DND-41 (cell line): Measurements from ENCODE around the gene FADS2.
A peak's percentile ranks its signal among the peaks of the same experiment; 100 is the strongest.

Source experiments
- ATAC-seq: fragments of 200-7000 bp; cut with Tn5 transposase; 3 replicates; pipeline ENCODE4 v1.9.1; 2021; ENCODE audit warnings: low read depth; ENCODE audit not compliant: insufficient read depth
- DNase-seq: peaks from one replicate; pipeline ENCODE4 v3.0.0-alpha.2; 2020
- H2AFZ ChIP-seq: 2 replicates; pipeline ENCODE4 v1.6.0; 2012; ENCODE audit warnings: low read depth, low read length
- H3K27ac ChIP-seq: 2 replicates; pipeline ENCODE4 v1.5.1; 2012; ENCODE audit warnings: low read length, inconsistent platforms
- H3K27me3 ChIP-seq: fragments of 200-600 bp; sonication (generic); 2 replicates; pipeline ENCODE4 v1.6.0; 2012; ENCODE audit warnings: low read length, mild to moderate bottlenecking, inconsistent platforms; ENCODE audit not compliant: insufficient read depth, poor library complexity
- H3K36me3 ChIP-seq: 2 replicates; pipeline ENCODE4 v1.5.1; 2012; ENCODE audit warnings: low read length, inconsistent platforms; ENCODE audit not compliant: insufficient read depth
- H3K4me1 ChIP-seq: 2 replicates; pipeline ENCODE4 v1.5.1; 2012; ENCODE audit warnings: mild to moderate bottlenecking, low read length; ENCODE audit not compliant: insufficient read depth
- H3K4me2 ChIP-seq: 2 replicates; pipeline ENCODE4 v1.6.0; 2012; ENCODE audit warnings: mild to moderate bottlenecking, moderate library complexity, low read length, inconsistent platforms; ENCODE audit not compliant: insufficient read depth
- H3K4me3 ChIP-seq, 2 experiments: fragments of 200-600 bp in 1 of 2; shearing (Covaris generic) in 1 of 2; 2 replicates each; pipeline ENCODE4 v1.5.1; 2012 to 2016; ENCODE audit warnings: inconsistent platforms in 2 of 2, low read length in 2 of 2, mild to moderate bottlenecking in 2 of 2, low read depth in 1 of 2, moderate library complexity in 1 of 2
- H3K79me2 ChIP-seq: 2 replicates; pipeline ENCODE4 v1.6.0; 2012; ENCODE audit warnings: low read length, inconsistent platforms; ENCODE audit not compliant: insufficient read depth
- H3K9ac ChIP-seq: 2 replicates; pipeline ENCODE4 v1.6.0; 2012; ENCODE audit warnings: low read depth, mild to moderate bottlenecking, inconsistent platforms, low read length, moderate library complexity
- H3K9me3 ChIP-seq: 2 replicates; pipeline ENCODE4 v1.5.1; 2012; ENCODE audit warnings: low read length, moderate library complexity, mild to moderate bottlenecking, inconsistent platforms; ENCODE audit not compliant: insufficient read depth, severe bottlenecking
- H4K20me1 ChIP-seq: 2 replicates; pipeline ENCODE4 v1.6.0; 2012; ENCODE audit warnings: low read length; ENCODE audit not compliant: insufficient read depth
- EZH2 ChIP-seq: IDR thresholded peaks from 3 replicates; pipeline ENCODE4 v1.6.1; 2012; ENCODE audit warnings: borderline replicate concordance, low read depth, mild to moderate bottlenecking, moderate library complexity, low read length, inconsistent platforms; ENCODE audit not compliant: severe bottlenecking
- TF ChIP-seq, protein P1 (sequence below): IDR thresholded peaks from 2 replicates; pipeline ENCODE4 v1.5.1; 2012; ENCODE audit warnings: borderline replicate concordance, low read length, moderate library complexity, mild to moderate bottlenecking; ENCODE audit not compliant: poor library complexity, severe bottlenecking; ENCODE audit errors: extremely low read depth

The FADS2 gene

GRCh38 chr11:61828629-61829407, 718 bp downstream of the FADS2 start:
- DNase-seq (peak; percentile 75), ATAC-seq (peak; percentile 43)
- Histone ChIP-seq H3K9ac (peak overlapping the region; percentile 90), H3K4me1 (peaks cover 60% of the 10 kb centered on the region), H2AFZ (peak overlapping the region; percentile 50; the same call in 1 of the 2 replicates), H3K4me2 (peak overlapping the region; percentile 81), H3K9me3 (no peaks in the 10 kb centered on the region), H3K27me3 (no peaks in the 10 kb centered on the region), H3K79me2 (peaks cover 70% of the 10 kb centered on the region), H4K20me1 (peaks cover 41% of the 10 kb centered on the region), H3K36me3 (peaks cover 55% of the 10 kb centered on the region), H3K27ac (peak overlapping the region; percentile 99), H3K4me3 (peak overlapping the region; percentile 46 to 84)
- no peak for TF ChIP-seq EZH2
- TF ChIP-seq, protein P1, sequence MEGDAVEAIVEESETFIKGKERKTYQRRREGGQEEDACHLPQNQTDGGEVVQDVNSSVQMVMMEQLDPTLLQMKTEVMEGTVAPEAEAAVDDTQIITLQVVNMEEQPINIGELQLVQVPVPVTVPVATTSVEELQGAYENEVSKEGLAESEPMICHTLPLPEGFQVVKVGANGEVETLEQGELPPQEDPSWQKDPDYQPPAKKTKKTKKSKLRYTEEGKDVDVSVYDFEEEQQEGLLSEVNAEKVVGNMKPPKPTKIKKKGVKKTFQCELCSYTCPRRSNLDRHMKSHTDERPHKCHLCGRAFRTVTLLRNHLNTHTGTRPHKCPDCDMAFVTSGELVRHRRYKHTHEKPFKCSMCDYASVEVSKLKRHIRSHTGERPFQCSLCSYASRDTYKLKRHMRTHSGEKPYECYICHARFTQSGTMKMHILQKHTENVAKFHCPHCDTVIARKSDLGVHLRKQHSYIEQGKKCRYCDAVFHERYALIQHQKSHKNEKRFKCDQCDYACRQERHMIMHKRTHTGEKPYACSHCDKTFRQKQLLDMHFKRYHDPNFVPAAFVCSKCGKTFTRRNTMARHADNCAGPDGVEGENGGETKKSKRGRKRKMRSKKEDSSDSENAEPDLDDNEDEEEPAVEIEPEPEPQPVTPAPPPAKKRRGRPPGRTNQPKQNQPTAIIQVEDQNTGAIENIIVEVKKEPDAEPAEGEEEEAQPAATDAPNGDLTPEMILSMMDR, result peak; percentile 64

GRCh38 chr11:61829806-61830205, 1.7 kb downstream of the FADS2 start:
- Histone ChIP-seq H3K9me3 (no peaks in the 10 kb centered on the region), H3K27me3 (no peaks in the 10 kb centered on the region), H3K4me1 (peaks cover 70% of the 10 kb centered on the region), H3K27ac (peak overlapping the region; percentile 99), H3K79me2 (peaks cover 77% of the 10 kb centered on the region), H2AFZ (no peak overlapping the region), H3K4me3 (peak overlapping the region; percentile 46 to 84), H3K4me2 (peak overlapping the region; percentile 81), H3K36me3 (peaks cover 57% of the 10 kb centered on the region), H3K9ac (peak overlapping the region; percentile 90), H4K20me1 (peaks cover 41% of the 10 kb centered on the region)
- TF ChIP-seq EZH2, result no peak
- TF ChIP-seq, protein P1, result no peak
- DNase-seq, result no peak
- ATAC-seq, result no peak

- TF ChIP-seq EZH2, result no peak
- TF ChIP-seq, protein P1, result no peak
- Histone ChIP-seq H3K36me3 (peaks cover 57% of the 10 kb centered on the region), H2AFZ (no peak overlapping the region), H3K4me3 (peak overlapping the region; percentile 46 to 84; a peak in 3 of 4 replicates), H3K79me2 (peaks cover 84% of the 10 kb centered on the region), H3K9me3 (no peaks in the 10 kb centered on the region), H4K20me1 (peaks cover 41% of the 10 kb centered on the region), H3K9ac (peak overlapping the region; percentile 90), H3K4me2 (peak overlapping the region; percentile 81), H3K4me1 (peaks cover 77% of the 10 kb centered on the region), H3K27me3 (no peaks in the 10 kb centered on the region), H3K27ac (peak overlapping the region; percentile 99)
- DNase-seq, result no peak
- ATAC-seq, result no peak
Measured at GRCh38 chr11:61830237-61831105, 2.4 kb downstream of the FADS2 start.
